ENCODE measurements around the gene OR7A5.
"Not testable (repeated sequence)": the region's sequence is repeated elsewhere in the genome, so short reads cannot be mapped to it uniquely, and the experiment has no call there.

OR7A5 gene

DNA sequence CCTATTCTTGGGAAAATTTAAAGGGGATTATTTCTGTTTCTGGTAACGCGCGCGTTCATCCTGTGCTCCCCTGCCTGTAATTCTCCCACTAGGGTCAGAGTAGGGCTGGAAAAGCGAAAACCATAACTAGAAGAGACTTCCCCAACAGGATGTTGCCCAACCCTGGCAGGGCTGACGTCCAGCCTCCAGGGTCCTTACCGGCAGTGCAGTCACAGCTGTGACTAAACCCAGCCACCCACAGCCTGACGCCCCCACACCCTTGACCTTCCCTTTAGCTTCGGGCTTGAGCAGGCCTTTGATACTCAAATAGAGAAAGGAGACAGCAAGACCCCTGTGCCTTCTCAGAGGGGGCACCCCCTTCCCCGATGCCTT is 50.3 kb downstream of the OR7A5 start:
- DNase-seq (ENCODE audit: low read depth): peak; percentile 20

DNA sequence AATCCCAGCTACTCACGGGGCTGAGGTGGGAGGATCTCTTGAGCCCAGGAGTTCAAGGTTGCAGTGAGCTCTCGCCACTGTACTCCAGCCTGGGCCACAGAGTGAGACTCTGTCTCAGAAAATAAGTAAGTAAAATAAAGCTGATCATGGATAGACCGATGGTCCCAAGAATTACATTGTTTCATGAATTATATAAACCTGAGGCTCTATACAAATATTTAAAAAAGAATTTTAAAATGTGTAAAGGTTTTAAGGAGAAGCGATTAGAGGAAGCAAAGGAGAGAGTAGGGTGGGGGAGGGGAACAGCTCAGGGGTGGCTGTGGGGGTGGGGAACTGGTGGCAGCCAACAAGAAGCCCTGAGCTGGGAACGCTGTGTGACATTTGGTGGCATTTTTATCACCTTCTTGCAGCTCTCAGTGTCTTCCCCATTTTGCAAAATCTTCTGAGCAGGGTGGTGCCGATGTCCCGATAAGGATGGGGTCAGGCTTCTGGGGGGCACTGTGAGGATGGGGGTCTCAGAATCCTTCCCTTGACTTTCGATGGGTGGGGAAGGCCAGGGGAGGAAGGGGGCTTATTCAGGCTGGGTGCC is 51.5 kb downstream of the OR7A5 start:
- not testable (repeated sequence) for DNase-seq (ENCODE audit: low read depth)

DNA sequence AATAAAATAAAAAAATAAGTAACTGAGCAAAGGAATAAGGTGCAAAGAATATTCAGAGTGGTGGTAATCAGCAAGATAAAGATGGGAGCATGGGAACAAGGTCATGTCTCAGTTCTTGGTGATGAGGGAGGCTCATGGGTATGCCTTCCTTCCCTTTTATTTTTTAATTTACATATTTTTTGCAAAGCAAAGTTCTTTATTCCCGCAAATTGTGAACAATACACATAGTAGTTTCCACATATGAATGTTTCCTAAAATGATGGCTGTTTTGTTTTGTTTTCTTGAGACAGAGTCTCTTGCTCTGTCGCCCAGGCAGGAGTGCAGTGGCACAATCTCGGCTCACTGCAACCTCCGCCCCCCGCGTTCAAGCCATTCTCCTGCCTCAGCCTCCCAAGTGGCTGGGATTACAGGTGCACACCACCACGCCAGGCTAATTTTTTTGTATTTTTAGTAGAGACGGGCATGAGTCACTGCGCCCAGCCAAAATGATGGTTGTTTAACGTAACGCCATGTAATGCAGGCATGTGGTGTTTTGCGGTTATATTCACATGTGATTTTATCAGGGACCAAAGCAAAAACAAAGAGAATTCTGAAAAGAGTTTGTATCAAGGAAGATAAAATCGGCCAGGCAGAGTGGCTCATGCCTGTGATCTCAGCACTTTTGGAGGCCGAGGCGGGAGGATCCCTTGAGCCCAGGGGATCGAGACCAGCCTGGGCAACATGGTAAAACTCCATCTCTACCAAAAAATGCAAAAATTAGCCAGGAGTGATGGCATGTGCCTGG is 52.2 kb downstream of the OR7A5 start:
- no peak for DNase-seq (ENCODE audit: low read depth)

DNA sequence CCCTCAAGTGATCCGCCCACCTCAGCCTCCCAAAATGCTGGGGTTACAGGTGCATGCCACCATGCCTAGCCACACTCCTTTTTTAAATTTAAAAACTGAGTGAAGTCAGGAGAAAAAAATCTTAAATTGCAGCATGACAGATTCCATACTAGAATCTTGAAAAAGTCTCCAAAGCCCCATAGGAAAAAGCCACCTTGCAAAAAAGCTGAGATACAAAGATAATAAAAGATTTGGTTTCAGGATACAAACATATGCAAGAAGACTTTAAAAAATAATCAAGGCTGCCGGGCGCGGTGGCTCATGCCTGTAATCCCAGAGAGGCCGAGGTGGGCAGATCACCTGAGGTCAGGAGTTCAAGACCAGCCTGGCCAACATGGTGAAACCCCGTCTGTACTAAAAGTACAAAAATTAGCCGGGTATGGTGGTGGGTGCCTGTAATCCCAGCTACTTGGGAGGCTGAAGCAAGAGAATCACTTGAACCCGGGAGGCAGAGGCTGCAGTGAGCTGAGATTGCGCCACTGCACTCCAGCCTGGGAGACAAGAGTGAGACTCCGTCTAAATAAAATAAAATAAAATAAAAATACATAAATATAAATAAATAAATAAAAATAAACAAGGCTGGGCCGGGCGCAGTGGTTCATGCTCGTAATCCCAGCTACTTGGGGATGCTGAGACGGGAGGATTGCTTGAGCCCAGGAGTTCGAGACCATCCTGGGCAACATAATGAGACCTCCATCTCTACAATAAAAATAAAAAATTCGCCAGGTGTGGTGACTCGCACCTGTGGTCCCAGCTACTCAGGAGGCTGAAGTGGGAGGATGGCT is 53.1 kb downstream of the OR7A5 start:
- not testable (repeated sequence) for DNase-seq (ENCODE audit: low read depth)

DNA sequence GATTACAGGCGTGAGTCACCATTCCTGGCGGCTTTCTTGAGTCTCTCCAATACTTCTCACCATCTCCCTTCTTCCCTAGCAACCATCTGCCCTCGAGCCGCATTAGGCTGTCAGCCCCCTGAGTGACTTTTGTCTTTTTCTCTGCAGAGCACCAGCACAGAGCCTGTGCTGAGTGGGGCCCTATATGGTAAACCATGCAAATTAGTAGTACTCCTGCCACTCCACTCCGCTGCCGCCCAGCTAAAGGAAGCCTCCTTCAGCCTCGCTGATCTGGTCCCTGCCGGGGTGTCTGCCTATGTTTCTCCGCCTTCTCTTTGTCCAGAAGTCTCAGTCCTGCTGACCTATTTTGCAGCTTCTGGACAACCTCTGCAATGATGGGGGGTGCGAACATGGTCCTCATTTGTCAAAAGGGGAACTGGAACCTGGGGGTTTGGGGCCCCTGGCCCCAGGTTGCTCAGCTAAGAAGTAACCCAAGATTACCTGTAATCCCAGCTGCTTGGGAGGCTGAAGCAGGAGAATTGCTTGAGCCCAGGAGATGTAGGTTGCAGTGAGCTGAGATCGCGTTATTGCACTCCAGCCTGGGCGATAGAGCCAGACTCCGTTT is 54.3 kb downstream of the OR7A5 start:
- DNase-seq (ENCODE audit: low read depth): not testable (repeated sequence)

DNA sequence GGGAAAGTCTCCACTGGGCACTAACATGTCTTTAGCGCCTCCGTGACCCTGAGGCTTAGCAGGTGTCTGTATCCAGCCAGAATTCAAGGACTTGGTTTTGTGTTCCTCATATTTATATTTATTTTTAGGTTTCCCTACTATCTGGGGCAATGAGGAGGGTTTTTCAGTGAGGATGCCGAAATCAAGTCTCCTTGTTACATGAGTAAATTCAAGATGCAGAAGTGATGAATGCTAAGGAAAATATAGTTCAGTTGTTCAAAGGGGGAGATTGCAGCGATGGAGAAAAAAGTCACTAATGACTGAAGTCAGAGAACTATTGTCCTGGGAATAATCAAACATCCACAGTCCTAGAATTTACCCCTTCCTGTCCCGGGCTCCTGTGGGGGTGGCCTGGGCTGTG is 55.8 kb downstream of the OR7A5 start:
- no peak for DNase-seq (ENCODE audit: low read depth)

DNA sequence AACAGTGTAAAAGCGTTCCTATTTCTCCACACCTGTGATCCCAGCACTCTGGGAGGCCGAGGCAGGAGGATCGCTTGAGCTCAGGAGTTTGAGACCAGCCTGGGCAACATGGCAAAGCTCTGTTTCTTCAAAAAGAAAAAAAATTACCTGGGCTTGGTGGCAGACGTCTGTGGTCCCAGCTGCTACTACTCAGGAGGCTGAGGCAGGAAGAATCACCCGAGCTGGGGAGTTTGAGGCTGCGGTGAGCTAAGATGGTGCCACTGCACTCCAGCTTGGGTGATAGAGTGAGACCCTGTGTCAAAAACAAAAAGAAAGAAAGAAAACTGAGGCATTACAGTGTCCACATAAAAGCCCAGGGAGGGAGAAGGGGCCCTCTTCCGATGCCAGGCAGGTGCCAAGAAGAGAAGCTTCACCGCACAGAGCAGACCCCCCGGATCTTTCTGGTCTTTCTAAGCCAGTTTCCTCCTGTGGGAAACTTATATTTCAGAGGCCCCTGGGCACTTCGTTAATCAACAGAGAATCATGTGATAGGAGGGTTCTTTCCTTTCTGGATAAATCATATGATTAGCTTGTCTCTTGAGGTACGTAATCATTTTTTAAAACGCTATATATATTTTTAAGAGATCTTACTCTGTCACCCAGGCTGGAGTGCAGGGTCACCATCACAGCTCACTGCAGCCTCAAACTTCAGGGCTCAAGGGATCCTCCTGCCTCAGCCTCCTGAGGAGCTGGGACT is 56.7 kb downstream of the OR7A5 start, which contains the start of gene ADGRE2:
Gene ADGRE2 (minus strand): TSS at position 451 of the 736 bp plus-strand sequence. CDS start 1,804 bp downstream, outside the sequence.
- not testable (repeated sequence) for DNase-seq (ENCODE audit: low read depth)

DNA sequence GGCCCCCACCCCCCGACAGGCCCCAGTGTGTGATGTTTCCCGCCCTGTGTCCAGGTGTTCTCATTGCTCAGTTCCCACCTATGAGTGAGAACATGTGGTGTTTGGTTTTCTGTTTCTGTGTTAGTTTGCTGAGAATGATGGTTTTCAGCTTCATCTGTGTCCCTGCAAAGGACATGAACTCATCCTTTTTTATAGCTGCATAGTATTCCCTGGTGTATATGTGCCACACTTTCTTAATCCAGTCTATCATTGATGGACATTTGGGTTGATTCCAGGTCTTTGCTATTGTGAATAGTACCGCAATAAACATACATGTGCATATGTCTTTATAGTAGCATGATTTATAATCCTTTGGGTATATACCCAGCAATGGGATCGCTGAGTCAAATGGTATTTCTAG is 57.3 kb downstream of the OR7A5 start:
- not testable (repeated sequence) for DNase-seq (ENCODE audit: low read depth)
